ENCODE measurements around the gene RFX2.

DNA sequence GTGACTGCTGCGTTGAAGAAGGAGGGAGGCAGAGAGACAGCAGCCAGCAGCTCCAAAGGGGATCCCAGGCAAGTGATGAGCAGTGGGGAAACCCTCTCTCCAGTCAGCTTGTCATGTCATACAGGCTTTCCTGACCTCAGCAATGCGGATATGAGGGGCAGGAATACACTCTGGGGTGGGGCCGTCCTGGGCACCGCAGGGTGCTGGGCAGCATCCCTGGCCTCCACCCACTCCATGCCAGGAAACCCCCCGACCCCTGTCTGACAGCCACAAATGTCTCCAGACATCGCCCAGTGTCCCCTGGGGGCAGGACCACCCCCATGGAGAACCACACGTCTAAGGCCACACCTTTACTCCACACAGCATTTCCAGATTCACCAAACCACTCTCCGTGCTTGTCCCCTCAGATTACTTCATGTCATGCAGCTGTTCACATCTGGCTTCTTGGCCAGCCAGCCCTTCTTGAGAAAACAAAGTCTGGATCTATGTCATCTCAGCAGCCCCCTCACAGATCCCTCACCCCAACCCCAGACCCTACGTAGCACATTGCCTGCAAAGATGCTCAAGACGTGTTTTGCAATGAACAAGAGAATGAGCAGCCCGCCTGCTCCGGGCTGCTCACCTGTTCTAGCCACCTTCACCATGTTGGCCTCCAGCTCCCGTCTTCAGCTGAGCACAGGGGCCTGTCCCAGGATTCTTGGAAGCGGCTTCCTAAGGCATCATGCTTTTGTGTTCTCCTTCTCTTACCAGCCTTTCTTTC lies 46.5 kb downstream of the RFX2 start:
- TF ChIP-seq CTCF (conservative IDR thresholded peaks at IDR 0.05; ENCODE audit: low read length) = no peak
- no peak for TF ChIP-seq EZH2phosphoT487 (IDR thresholded peaks at IDR 0.05; ENCODE audit: borderline replicate concordance)

Measured in Loucy (cell line).